GM21360 (cell line): ENCODE results near the gene PCBD1.

Source experiments
- ATAC-seq: cut with Tn5 transposase; IDR thresholded peaks from one replicate; pipeline ENCODE4 v1.9.1; 2021; ENCODE audit warnings: mild to moderate bottlenecking, moderate library complexity; ENCODE audit not compliant: unreplicated experiment

The PCBD1 gene

DNA sequence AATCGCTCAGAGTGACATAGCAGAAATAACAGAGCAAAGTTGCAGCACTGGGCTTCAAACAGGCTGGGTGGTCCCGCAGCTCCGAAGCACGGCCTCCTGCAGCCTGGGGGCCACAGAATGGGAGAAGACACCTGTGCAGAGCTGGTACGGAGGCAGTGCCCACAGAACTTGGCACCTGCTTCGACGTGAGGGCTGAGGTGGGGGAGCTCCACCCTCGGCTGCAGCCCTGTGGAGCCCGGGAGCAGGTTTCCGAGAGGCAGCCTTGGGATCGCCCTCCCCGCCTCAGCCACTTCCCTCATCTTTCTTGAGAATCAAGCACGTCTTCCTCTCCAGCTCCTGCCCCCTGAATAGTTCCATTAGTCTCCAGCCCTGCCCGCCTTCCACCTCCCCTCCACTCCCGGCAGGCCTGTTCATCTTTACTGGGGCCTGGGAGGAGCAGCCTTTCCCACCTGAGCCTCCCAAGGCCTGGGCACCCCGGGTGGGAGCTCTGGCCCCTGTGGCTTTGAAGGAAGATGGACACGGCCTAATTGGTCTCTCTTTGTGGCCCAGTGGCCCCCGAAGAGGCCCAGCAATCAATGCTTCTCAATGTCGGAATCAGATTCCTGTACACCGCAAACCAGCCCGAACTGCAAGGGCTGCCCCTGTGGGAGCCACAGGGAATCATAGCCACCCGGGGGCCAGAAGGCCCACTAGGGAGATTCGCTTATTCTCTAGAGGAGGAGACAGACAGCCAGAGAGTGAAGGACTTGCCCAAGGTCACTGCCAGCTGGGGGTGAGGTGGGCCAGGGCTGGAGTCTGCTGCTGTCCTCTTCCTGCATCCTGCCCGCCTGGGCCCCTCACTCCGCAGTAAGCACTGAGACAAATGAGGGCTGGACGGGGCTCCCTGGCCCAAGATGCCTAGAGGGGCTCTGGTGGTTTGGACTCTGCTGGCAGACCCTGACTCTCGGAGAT lies 17.0 kb upstream of the PCBD1 start:
- ATAC-seq, result no peak

DNA sequence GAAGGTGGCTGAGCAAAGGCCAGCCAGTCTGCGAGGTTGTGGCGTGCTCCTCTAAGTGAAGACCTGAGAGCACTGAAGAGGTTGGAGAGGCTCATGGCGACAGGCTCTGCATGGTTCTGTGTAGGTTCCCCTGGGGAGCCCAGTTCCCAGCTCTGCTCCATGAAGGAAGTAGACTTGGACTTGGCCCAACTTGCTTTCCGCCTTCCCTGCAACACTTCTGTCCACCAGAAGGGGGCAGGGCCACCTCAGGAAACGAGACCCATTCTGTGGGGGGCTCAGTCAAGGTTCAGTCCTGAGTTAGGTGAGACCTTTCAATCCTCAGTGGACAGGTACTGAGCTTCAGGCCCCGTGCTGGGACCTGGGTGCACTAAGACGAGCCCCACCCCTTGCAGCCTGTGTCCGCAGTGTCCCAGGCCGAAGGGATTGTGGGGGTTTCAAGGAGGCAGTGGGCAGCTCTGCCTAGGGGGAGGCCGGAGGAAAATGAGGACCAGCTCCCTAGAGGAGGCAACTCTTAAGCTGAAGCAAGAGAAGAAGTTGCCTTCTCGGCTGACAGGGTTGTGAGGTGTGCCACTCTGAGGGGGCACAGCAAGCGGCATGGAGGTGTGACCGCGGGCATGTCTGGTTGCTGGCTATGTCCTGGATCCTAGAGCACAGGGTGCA lies 15.0 kb upstream of the PCBD1 start:
- no peak for ATAC-seq

- ATAC-seq, result no peak
These were observed 14.4 kb upstream of the PCBD1 start for GRCh38 chr10:70902661-70903261.

- no peak for ATAC-seq
These were observed 13.0 kb upstream of the PCBD1 start for GRCh38 chr10:70901276-70901878.

GRCh38 chr10:70899096-70899495 lies 10.7 kb upstream of the PCBD1 start:
- no peak for ATAC-seq

DNA sequence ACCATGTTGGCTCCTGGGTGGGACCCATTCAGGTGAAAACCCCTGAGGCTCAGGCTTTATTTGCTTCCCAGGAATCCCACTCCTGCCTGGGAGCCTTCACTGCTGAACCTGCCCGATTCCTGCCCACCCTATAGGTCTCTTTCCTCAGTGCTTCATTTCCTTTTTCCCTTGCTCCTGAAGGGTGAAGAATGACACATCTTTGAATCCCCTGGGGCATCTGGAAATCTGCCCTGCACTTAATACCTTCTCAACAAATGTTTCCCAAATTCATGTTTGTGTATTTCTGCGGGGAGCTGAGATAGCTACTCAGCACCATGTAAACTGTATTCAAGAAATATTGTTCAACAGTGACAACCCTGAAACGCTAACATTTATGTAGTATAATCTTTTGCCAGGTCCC lies 10.3 kb upstream of the PCBD1 start:
- ATAC-seq, result no peak

DNA sequence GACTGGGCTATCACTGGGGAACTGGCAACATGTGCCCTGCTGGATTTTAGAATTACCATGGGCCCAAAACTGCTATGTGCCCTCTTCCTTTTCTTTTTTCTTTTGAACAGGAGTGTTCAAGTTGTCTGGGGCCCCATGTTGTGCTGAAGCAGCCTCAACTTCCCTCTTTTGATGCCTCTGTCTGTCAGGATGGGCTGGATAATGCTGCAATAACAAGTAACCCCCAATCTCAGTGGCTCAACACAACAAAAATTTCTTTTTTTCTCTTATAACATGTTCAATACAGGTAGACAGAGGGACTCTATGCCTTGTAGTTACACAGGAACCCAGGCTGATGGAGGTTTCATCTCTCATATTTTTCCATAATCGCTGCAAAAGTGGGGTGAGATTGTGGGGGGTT lies 8.2 kb upstream of the PCBD1 start:
- no peak for ATAC-seq

GRCh38 chr10:70894416-70894815 lies 6.1 kb upstream of the PCBD1 start:
- ATAC-seq, result no peak

DNA sequence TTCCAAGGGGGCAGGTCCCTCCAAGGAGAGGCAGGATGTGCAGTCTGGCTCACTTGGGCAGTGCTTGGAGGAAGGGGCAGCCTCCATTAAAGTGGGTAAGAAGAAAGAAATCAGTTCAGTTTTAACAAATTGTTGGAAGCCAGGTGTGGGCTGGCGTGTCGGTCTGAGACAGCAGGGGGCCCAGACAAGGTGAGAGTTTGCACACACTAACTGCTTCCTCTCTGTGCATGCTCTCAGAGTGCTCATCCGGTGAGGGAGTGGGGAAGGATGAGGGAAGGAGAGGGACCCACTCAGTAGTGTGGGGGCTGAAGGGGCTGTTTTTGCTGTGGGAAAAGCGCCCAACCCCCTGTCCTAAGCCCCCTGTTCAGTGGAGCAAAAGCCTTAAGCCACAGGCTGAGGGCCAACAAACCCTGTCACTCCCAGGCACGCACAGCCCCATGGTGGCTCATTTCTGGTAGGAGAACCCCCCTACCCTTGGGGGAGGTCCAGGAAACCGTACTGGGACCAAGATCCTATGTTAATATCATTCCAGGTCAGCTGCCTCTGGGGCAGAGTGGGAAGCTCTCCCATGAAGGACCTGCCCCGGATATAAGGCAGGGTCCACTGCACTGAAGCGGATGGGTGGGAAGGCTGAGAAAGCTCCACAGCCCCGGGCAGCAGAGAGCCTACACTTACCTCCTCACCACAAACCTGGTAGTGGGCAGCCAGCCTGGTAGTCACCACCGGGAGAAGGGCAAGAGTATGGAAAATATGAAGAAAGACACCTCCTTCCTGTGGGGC lies 5.1 kb upstream of the PCBD1 start:
- no peak for ATAC-seq

DNA sequence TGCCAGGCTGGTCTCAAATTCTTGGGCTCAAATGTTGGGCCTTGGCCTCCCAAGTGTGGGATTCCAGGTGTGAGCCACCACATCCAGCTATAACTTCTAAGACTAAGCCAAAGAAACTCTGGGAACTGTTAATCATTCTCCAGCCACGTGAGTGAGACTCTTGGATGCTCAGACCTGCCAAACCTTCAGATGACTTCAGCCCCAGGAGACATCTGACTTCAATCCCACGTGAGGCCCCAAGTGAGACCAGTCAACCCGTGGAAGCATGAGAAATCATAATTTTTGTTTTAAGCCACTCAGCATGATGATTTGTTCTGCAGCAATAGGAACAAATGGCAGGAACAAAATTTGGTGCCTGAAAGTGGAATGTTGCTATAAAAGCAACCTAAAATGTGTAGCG lies 4.3 kb upstream of the PCBD1 start:
- ATAC-seq, result no peak

DNA sequence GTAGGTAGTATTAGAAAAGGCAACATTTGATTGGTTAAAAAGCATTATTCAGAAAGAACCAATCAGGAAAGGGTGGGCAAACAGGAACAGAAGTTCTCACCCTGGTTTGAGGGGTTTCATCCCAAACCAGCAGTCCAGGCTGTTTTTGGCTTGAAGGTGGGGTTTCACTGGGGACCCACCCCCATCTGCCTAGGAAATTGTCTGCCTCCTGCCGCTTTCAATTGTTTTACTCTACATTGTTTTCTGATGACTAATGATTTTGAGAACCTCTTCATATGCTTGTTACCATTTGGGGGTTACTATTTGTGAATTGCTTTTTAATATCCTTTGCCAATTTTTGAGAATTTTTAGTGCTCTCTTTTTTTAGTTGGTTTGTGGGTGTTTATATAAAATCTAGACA lies 3.3 kb upstream of the PCBD1 start:
- ATAC-seq, result no peak

DNA sequence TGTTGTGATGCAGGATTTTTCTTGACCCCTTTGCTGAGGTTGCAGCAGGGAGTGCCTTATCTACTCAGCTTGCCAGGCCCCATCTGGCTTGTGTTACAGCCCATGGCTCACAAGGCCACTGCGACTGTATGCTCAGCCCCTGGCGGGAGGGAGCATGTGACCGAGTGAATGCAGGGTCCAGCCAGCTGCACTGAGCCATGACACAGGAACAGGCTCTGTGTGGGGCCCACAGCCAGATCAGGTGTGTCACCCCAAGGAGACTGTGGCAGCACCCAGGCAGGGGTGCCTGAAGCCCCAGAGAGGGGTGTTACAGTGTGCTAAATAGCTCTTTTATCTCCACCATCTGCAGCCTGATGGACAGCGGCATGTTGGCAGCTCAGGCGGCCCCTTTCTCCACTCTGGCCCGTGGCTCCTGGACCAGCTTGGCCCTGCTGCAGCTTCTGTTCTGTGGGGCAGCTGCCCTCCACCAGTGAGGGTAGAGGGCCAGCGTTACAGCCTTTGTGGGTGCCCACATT lies 2.6 kb upstream of the PCBD1 start:
- no peak for ATAC-seq

- no peak for ATAC-seq
These were observed 926 bp upstream of the PCBD1 start for GRCh38 chr10:70889291-70889690.

DNA sequence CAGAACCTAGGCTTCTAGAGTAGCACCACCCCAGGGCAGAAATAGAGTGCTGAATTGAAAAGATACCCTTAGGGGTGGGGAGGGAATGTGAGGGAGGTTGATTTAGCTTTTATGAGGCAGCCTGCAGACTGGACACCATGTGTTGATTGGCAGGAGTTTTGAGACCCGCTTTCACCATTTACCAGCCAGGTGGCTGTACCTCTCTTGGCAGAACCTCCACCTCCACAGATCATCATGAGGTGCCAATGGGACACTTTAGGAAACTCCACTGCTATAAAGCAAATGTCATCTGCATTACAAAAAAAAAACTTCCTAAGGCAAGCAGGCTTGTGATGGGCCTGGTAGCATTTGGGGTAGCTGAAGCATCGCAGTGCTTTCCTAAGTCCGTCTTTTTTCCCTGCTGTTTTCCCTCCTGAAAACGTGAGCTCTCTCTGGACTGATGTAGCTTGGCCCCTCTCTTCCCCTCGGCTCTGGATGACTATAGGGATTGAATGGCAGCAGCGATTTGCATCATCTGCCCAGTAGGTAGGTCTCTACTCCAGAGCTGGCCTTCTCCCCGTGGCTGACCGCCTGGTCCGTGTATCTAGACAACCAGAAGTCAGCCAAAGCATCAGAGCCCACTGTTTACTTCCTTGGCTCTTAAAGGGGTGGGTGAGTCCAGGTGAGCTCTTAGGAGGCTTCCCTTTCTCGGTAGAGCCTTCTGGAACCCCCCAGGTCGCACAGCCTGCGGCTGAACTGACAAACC lies 1.3 kb downstream of the PCBD1 start:
- no peak for ATAC-seq

- ATAC-seq, result no peak
These were observed 2.1 kb downstream of the PCBD1 start for GRCh38 chr10:70885931-70886903.

DNA sequence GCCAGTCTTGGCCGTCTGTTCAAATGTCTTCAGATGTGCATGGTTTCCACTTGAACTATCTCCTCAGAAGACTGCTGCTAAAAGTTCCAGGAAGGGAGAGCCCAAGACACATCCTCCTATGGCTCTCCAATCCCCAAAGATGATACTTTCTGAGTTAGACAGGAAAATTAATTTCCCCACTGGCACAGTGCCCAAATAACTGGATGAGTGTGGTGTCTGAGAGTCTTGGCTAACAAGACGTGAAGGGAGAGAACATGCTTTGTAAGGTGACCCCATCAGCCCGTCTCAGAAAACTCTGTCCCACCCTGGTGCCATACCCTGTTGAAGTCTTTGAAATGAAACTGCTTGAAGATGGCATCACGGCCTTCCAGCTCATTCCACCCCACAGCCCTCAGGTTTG lies 2.9 kb downstream of the PCBD1 start:
- ATAC-seq, result no peak

DNA sequence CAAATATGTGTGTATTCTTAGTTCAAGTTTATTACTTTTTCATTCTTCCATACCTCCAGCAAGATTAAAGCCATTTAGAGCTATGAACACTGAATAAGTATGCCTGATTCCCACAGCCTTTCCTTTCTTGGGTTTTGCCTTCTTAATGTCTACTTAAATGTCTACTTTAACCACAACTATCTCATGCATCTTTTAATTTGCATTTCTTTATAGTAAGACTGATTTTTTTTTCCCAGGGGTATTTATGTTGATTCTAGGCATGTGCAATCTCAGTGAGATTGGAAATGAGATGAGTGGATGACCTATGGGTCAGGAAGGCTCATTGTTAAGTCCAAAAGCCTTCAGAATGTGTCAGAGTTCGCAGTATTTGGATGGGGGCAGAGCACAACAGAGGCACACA lies 3.6 kb downstream of the PCBD1 start:
- ATAC-seq, result no peak

DNA sequence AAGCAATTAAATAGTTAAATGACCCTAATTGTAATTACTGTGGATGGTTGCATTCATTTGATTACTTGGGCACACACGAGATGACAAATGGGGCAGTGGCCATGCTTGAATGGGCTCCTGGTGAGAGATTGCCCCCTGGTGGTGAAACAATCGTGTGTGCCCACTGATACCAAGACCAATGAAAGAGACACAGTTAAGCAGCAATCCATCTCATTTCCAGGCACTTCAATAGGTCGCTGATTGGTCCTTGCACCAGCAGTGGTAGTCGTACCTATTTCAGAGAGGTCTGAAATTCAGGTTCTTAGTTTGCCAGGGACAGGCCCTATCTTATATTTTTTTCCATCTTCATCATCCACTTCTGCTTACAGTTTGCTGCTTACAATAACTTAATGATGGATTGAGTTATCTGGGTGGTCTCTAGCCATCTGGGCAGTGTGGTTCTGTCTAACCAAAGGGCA lies 8.3 kb downstream of the PCBD1 start:
- no peak for ATAC-seq

DNA sequence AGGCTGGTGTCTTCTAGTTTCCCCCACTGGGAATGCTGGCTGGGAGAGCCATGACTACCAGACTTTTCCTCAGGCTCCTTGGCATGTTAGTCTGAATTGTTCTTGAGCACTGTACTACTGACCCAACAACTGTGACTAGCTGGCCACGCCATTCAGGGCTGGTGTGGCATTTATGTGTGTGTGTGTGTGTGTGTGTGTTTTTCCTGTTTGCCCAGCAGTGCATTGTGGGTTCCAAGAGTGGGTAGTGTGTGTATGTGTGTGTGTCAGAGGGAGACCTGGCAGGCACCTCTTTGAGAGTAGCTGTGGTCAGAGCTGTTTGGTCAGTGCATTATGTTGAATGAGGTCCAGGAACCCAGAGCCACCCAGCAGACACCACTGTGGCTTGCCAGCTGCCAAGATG lies 9.2 kb downstream of the PCBD1 start:
- no peak for ATAC-seq
